ENCODE data around the gene GLUD2. TPM values are rescaled to one million over a fixed set of nuclear protein-coding genes. Genes with fewer than 3 reads are reported as not detected.

GLUD2 gene
- polyA plus RNA-seq, 4 donors = 4.3 to 6.4 (median 5.3) TPM

GRCh38 chrX:121093011-121093410 is 45.6 kb downstream of the GLUD2 start:
- no peak for DNase-seq (ENCODE audit: low read depth in 4 of 4, low spot score in 2 of 4)

Other genes with a start within 250 kb of the GLUD2 start
- gene CT47B1, start 171.7 kb upstream of the GLUD2 start, polyA plus RNA-seq (ENCODE audit: insufficient read length in 4 of 4) = not detected
- not detected for gene CT47A11, start 110.5 kb upstream of the GLUD2 start, polyA plus RNA-seq (ENCODE audit: insufficient read length in 4 of 4)
- gene CT47A10, start 105.6 kb upstream of the GLUD2 start, polyA plus RNA-seq (ENCODE audit: insufficient read length in 4 of 4) = not detected
- gene CT47A9, start 100.7 kb upstream of the GLUD2 start, polyA plus RNA-seq (ENCODE audit: insufficient read length in 4 of 4) = not detected
- not detected for gene CT47A8, start 95.9 kb upstream of the GLUD2 start, polyA plus RNA-seq (ENCODE audit: insufficient read length in 4 of 4)
- not detected for gene CT47A7, start 91.0 kb upstream of the GLUD2 start, polyA plus RNA-seq (ENCODE audit: insufficient read length in 4 of 4)
- gene CT47A6, start 86.1 kb upstream of the GLUD2 start, polyA plus RNA-seq (ENCODE audit: insufficient read length in 4 of 4) = not detected
- gene CT47A5, start 81.3 kb upstream of the GLUD2 start, polyA plus RNA-seq (ENCODE audit: insufficient read length in 4 of 4) = not detected
- not detected for gene CT47A4, start 76.4 kb upstream of the GLUD2 start, polyA plus RNA-seq (ENCODE audit: insufficient read length in 4 of 4)
- gene CT47A3, start 71.5 kb upstream of the GLUD2 start, polyA plus RNA-seq (ENCODE audit: insufficient read length in 4 of 4) = not detected
- not detected for gene CT47A2, start 66.7 kb upstream of the GLUD2 start, polyA plus RNA-seq (ENCODE audit: insufficient read length in 4 of 4)
- not detected for gene CT47A1, start 61.9 kb upstream of the GLUD2 start, polyA plus RNA-seq (ENCODE audit: insufficient read length in 4 of 4)

Data from left renal cortex interstitium (tissue), 4 donors.